GM19023 (cell line): Measurements from ENCODE around the gene NME7.
A peak's percentile ranks its signal among the peaks of the same experiment; 100 is the strongest.
"Not testable (repeated sequence)": the region's sequence is repeated elsewhere in the genome, so short reads cannot be mapped to it uniquely, and the experiment has no call there.

Experiments
- ATAC-seq: cut with Tn5 transposase; IDR thresholded peaks from one replicate; pipeline ENCODE4 v1.9.1; 2021; ENCODE audit warnings: mild to moderate bottlenecking, moderate library complexity; ENCODE audit not compliant: unreplicated experiment

NME7 gene

GRCh38 chr1:169345511-169345910 lies 22.1 kb downstream of the NME7 start:
- no peak for ATAC-seq

DNA sequence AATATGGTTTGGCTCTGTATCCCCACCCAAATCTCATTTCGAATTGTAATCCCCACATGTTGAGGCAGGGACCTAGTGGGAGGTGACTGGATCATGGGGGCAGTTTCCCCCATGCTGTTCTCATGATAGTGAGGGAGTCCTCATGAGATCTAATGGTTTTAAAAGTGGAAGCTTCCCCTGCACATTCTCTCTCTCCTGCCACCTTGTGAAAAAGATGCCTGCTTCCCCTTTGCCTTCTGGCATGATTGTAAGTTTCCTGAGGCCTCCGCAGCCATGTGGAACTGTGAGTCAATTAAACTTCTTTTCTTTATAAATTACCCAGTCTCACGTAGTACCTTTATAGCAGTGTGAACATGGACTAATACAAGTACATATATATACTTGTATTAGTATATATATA lies 25.5 kb downstream of the NME7 start:
- not testable (repeated sequence) for ATAC-seq

DNA sequence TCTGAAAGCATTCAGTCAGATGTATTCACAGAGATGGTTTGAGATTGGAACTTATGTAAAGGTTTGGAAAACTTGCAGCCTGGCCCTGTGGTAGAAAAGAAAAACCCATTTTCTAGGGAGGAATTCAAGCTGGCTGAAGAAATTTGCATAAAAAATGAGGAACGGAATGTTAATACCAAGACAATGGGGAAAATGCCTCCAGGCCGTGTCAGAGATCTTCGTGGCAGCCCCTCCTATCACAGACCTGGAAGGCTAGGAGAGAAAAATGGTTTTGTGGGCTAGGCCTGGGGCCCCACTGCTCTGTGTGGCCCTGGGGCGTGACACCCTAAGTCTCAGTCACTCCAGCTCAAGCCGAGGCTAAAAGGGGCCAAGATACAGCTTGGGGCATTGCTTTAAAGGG lies 26.7 kb downstream of the NME7 start:
- no peak for ATAC-seq

DNA sequence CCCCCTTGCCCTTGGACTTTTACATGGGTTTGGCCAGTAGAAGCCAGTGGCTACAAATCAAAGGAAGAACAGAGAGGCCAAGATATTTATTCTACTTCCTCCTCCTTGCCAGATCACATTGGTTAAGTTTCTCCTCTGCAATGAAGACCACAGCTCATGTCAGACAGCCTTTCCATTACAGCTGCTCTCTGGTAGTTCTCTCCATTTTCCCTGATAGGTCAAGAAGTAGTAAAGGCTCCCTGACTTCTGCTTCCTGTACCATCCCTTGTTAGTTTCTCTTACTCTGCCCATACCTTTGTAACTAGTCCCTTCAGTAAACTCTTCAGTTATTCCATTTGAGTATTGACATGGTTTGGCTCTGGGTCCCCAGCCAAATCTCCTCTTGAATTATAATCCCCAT lies 27.8 kb downstream of the NME7 start:
- ATAC-seq, result no peak

GRCh38 chr1:169338617-169339016 lies 29.0 kb downstream of the NME7 start:
- no peak for ATAC-seq

GRCh38 chr1:169336947-169337715 lies 30.5 kb downstream of the NME7 start:
- ATAC-seq, result not testable (repeated sequence)

DNA sequence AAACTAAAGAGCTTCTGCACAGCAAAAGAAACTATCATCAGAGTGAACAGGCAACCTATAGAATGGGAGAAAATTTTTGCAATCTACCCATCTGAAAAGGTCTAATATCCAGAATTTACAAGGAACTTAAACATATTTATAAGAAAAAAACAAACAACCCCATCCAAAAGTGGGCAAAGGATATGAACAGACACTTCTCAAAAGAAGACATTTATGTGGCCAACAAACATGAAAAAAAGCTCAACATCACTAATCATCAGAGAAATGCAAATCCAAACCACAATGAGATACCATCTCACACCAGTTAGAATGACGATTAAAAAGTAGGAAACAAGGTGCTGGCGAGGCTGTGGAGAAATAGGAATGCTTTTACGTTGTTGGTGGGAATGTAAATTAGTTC lies 32.9 kb downstream of the NME7 start:
- ATAC-seq, result not testable (repeated sequence)

GRCh38 chr1:169330927-169331326 lies 36.7 kb downstream of the NME7 start:
- no peak for ATAC-seq

DNA sequence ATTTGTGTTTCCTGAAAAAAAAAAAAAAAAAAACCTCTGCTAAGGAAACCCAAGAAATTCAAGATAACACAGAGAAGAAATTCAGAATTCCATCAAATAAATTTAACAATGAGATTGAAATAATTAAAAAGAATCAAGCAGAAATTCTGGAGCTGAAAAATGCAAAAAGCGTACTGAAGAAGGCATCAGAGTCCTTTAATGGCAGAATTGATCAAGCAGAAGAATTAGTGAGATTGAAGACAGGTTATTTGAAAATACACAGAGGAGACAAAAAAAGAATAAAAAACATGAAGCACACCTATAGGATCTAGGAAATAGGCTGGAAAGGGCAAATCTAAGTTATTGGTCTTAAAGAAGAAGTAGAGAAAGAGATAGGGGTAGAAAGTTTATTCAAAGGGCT lies 38.2 kb downstream of the NME7 start:
- ATAC-seq, result no peak

GRCh38 chr1:169327875-169328274 lies 39.7 kb downstream of the NME7 start:
- ATAC-seq, result no peak

- ATAC-seq, result peak; percentile 84
Measured at GRCh38 chr1:169326956-169327268, 40.7 kb downstream of the NME7 start.

- ATAC-seq, result peak; percentile 28
Measured at GRCh38 chr1:169326261-169326955, 41.2 kb downstream of the NME7 start.

DNA sequence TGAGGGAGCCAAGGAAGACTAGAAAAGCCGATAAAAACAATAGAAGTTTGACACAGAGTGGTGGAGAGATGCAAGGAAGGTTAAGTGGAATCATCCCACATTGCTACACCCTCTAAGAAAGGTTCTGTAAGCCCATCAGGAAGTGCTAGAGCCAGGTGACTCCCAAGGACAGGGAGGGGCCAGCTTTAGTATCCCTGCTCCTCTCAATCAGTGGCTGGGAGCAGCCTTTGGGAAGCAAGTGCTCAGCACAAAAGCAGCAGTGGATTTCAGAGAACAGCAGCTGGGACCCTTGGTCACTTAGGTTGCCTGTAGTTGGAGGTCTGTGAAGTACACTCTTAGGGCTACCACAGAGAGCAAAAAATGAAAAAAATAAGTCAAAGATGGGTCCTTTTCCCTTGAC lies 42.5 kb downstream of the NME7 start:
- no peak for ATAC-seq

GRCh38 chr1:169322138-169322537 lies 45.5 kb downstream of the NME7 start:
- no peak for ATAC-seq

GRCh38 chr1:169321539-169321938 lies 46.1 kb downstream of the NME7 start:
- no peak for ATAC-seq

DNA sequence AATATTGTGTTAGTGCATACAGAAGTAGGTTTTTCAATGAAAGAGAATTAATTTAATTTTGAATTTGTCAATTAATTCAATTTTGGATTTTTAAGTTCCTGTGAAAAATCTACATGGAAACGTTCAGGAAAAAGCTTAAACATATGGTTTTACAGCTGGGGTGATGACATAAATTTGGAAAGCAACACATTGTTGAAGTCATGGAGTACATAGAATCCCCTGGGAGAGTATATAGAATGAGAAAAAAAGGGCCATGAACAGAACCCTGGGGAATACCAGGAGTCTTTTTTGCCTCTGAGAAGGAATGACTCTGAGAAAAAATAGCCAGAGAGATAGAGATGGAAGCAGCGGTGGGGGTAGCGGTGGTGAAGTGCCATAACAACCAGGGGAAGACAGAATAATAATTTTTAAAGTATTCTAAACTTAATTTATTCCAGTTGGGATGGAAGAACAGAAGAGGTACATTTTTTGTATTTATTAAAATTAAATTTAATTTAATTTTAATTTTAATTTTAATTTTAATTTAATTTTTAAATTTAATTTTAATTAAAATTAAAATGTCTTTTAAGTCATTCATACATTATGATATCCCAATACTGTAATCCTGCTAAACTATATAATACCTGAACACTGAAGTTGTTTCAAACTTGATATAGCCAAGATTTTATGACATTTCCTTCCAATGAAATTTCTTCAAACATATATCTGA lies 48.9 kb downstream of the NME7 start:
- ATAC-seq, result no peak

DNA sequence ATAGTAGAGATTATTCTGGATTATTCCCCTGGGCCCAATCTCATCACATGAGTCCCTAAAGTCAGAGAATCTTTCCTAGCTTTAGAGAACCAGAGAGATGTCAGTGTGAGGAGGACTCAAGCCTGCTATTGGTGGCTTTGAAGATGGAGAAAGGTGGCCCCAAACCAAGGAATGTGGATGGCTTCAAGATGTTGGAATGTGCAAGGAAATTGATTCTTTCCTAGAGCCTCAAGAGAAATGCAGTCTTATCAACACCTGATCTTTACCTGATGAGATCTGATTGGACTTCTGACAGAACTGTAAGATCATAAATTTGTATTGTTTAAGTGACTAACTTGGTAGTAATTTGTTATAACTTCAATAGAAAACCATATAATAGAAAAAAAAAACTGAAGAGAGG lies 51.0 kb downstream of the NME7 start:
- ATAC-seq, result no peak

GRCh38 chr1:169312084-169312954 lies 55.3 kb downstream of the NME7 start:
- ATAC-seq, result no peak

DNA sequence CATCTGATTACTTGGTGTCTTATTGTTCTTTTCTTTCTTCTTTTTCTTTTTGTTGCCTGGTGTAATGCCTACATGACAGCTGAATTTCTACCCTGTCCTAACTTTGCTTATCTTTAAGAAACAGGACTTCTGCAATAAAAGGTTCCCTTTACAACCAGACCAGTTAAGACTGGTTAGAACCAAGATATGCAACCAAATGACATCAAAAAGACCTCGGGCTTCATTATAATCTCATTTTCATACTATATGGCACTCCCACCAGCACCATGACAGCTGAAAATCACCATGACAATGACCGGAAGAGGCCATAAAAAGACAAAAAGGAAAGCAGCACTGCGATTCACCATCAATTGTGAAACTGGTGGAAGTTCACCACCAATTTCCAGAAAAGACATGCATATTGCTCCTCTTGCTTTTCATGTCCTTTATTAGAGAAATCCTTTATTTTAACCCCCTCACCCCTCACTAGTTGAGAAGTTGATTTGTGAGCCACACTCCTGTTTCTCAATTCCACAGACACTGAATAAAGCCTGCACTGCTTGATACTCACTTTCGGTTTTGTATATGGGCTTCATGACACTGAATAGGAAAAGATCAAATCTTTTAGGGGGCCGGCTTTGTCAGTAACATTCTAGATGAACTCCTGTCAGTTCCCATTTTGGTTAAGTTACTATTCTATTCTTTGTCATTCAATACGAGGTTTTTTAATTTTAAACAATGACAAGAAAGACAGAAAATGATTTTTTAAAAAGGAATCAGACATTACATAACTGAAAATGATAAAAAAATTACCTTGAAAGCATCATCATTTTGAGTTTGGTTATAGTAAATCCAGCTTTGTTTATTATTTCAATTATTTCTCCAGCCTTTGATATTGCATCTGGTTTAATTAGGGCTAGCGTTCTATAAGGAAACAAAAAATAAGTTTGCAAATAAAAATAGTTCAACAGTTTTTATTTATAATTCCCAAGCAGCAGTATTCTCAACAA lies 58.1 kb downstream of the NME7 start:
- peak; percentile 83 for ATAC-seq
